ENCODE measurements around the gene LTBP3. TPM values are rescaled to one million over a fixed set of nuclear protein-coding genes. Genes with fewer than 3 reads are reported as not detected.

The LTBP3 gene
- total and polyA plus RNA-seq, 2 of the 13 experiments (the other 11 are each of a cell fraction or from before 2014, with no cell fraction given), result 12.2 to 68.1 TPM

GRCh38 chr11:65574109-65574810 lies 16.1 kb upstream of the LTBP3 start (continued):
- TF ChIP-seq TARDBP (CRISPR knock-in tag; IDR thresholded peaks at IDR 0.05), result no peak
- TF ChIP-seq ZNF740 (CRISPR knock-in tag; IDR thresholded peaks at IDR 0.05), result peak; percentile 81
- peak; percentile 60; the same call in 1 of the 2 replicates for TF ChIP-seq ATF7-NPFF (CRISPR knock-in tag; IDR thresholded peaks at IDR 0.05; ENCODE audit: low read depth)
- TF ChIP-seq MED1 (CRISPR knock-in tag; IDR thresholded peaks at IDR 0.05), result peak; percentile 24; the same call in 1 of the 2 replicates
- no peak for TF ChIP-seq TCF12 (IDR thresholded peaks at IDR 0.05)
- TF ChIP-seq TCF12 (CRISPR knock-in tag; IDR thresholded peaks at IDR 0.05), result peak; percentile 43; the same call in 1 of the 2 replicates
- peak; percentile 76 for TF ChIP-seq RBFOX2 (IDR thresholded peaks at IDR 0.05; ENCODE audit: low read depth, low read length)
- no peak for TF ChIP-seq SAFB2 (CRISPR knock-in tag; IDR thresholded peaks at IDR 0.05; ENCODE audit: borderline replicate concordance, low read depth)
- no peak for TF ChIP-seq TEAD3 (CRISPR knock-in tag; optimal IDR thresholded peaks at IDR 0.05; ENCODE audit: borderline replicate concordance)
- TF ChIP-seq ASH2L (IDR thresholded peaks at IDR 0.05; ENCODE audit: insufficient read length, low read depth, low read length), result peak; percentile 41
- TF ChIP-seq HNF1A (IDR thresholded peaks at IDR 0.05; ENCODE audit: low read depth), result no peak
- TF ChIP-seq HNF1A (CRISPR knock-in tag; IDR thresholded peaks at IDR 0.05; ENCODE audit: borderline replicate concordance), result 0 out of 2 replicates have a peak, but pooled peaks have one; percentile 30
- TF ChIP-seq CREM (IDR thresholded peaks at IDR 0.05), result no peak
- no peak for TF ChIP-seq CREM (CRISPR knock-in tag; IDR thresholded peaks at IDR 0.05)
- TF ChIP-seq ARNTL (CRISPR knock-in tag; IDR thresholded peaks at IDR 0.05), result no peak; the same call in 1 of the 2 replicates
- peak; percentile 58; the same call in 1 of the 2 replicates for TF ChIP-seq RXRA (CRISPR knock-in tag; IDR thresholded peaks at IDR 0.05)
- peak; percentile 45; the same call in 1 of the 2 replicates for TF ChIP-seq ZMYM4 (CRISPR knock-in tag; IDR thresholded peaks at IDR 0.05)
- TF ChIP-seq SRSF1 (optimal IDR thresholded peaks at IDR 0.05; ENCODE audit: low read depth, low read length), result peak; percentile 54
- peak; percentile 57; the same call in 1 of the 2 replicates for TF ChIP-seq E2F1 (CRISPR knock-in tag; IDR thresholded peaks at IDR 0.05)
- TF ChIP-seq SPEN (CRISPR knock-in tag; IDR thresholded peaks at IDR 0.05; ENCODE audit: low read depth), result 0 out of 2 replicates have a peak, but pooled peaks have one; percentile 22
- TF ChIP-seq ZNF34 (CRISPR knock-in tag; IDR thresholded peaks at IDR 0.05; ENCODE audit: borderline replicate concordance), result no peak
- TF ChIP-seq ZNF292 (CRISPR knock-in tag; IDR thresholded peaks at IDR 0.05; ENCODE audit: borderline replicate concordance, low read depth), result no peak
- 0 out of 2 replicates have a peak, but pooled peaks have one; percentile 56 for TF ChIP-seq ZNF335 (CRISPR knock-in tag; IDR thresholded peaks at IDR 0.05)
- no peak for TF ChIP-seq SUZ12 (IDR thresholded peaks at IDR 0.05; ENCODE audit: low read depth, low read length)
- TF ChIP-seq HNRNPH1 (optimal IDR thresholded peaks at IDR 0.05; ENCODE audit: low read depth, low read length), result no peak
- 0 out of 2 replicates have a peak, but pooled peaks have one; percentile 41 for TF ChIP-seq ZNF772 (CRISPR knock-in tag; IDR thresholded peaks at IDR 0.05)
- TF ChIP-seq ZNF468 (CRISPR knock-in tag; IDR thresholded peaks at IDR 0.05), result no peak
